ENCODE results near the gene MTHFSD. TPM values are rescaled to one million over a fixed set of nuclear protein-coding genes. Genes with fewer than 3 reads are reported as not detected.
"Not testable (repeated sequence)": the region's sequence is repeated elsewhere in the genome, so short reads cannot be mapped to it uniquely, and the experiment has no call there.

MTHFSD gene
- total RNA-seq, 2 donors from 2014 or later = 17.1 to 19.3 TPM

DNA sequence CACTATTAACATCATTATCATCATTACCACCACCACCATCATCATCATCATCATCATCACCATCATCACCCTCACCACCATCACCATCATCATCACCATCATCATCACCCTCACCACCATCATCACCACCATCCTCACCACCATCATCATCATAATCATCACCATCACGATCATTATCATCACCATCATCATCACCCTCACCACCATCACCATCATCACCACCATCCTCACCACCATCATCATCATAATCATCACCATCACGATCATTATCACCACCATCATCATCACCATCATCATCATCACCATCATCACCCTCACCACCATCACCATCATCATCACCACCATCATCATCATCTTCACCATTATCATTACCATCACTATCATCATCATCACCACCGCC, 32.9 kb upstream of the MTHFSD start:
- ATAC-seq (replicated peaks); H3K4me1 Mint-ChIP-seq; H3K36me3 Mint-ChIP-seq (ENCODE audit: low read depth); H3K9me3 Mint-ChIP-seq; H3K4me3 Mint-ChIP-seq; H3K27ac Mint-ChIP-seq: not testable (repeated sequence)
- peaks cover 23% of the 10 kb centered on the region for H3K27me3 Mint-ChIP-seq

DNA sequence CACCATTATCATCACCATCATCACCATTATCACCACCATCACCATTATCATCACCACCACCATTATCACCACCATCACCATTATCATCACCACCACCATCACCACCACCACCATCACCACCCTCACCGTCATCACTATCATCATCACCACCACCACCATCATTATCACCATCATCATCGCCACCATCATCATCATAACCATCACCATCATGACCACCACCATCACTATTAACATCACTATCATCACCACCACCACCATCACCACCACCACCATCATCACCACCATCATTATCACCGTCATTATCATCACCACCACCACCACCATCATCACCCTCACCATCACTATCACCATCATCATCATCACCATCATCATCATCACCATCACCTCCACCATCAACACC, 32.5 kb upstream of the MTHFSD start:
- no peak for ATAC-seq (replicated peaks)
- H3K4me3 Mint-ChIP-seq = no peak overlapping the region
- no peak overlapping the region for H3K27ac Mint-ChIP-seq
- H3K27me3 Mint-ChIP-seq = peaks cover 21% of the 10 kb centered on the region
- H3K4me1 Mint-ChIP-seq = no peaks in the 10 kb centered on the region
- H3K9me3 Mint-ChIP-seq = no peaks in the 10 kb centered on the region
- no peaks in the 10 kb centered on the region for H3K36me3 Mint-ChIP-seq (ENCODE audit: low read depth)

DNA sequence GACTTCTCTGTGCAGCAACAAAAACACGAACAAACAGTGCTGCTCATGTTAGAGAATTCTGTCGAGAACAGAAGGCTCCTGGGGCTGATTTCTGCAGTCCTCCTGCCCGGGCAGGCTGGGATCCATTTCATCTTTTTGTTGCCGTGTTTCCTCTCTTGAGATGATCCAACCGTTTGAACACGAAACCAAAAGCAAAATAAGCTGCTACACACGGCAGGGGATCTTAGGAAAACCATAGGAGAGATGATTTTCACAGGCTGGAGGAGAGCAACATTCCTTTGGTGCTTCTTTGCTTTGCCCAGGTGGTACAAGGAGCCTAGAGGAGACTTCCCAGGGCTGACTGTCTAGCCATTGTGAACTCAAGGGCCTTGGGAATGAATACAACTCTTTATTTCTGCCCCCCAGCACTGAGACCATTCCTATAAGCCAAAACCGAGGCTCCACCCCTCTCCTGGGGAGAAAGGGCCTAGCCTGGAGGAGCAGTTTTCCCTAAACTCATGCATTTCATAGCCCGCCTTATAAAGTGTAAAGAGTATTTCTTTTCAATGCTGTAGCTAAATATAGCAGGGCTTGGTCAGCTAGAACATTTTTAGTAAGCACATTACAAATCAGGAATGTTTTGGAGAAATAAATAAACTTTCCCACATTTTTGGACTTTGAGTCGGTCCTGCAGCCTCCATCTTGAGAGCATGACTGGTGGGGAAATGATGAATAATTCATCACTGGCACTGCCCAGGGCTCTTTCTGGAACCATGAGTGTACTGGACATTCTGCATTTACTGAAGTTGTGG, 31.0 kb upstream of the MTHFSD start:
- no peaks in the 10 kb centered on the region for H3K9me3 Mint-ChIP-seq
- H3K27ac Mint-ChIP-seq = no peak overlapping the region

DNA sequence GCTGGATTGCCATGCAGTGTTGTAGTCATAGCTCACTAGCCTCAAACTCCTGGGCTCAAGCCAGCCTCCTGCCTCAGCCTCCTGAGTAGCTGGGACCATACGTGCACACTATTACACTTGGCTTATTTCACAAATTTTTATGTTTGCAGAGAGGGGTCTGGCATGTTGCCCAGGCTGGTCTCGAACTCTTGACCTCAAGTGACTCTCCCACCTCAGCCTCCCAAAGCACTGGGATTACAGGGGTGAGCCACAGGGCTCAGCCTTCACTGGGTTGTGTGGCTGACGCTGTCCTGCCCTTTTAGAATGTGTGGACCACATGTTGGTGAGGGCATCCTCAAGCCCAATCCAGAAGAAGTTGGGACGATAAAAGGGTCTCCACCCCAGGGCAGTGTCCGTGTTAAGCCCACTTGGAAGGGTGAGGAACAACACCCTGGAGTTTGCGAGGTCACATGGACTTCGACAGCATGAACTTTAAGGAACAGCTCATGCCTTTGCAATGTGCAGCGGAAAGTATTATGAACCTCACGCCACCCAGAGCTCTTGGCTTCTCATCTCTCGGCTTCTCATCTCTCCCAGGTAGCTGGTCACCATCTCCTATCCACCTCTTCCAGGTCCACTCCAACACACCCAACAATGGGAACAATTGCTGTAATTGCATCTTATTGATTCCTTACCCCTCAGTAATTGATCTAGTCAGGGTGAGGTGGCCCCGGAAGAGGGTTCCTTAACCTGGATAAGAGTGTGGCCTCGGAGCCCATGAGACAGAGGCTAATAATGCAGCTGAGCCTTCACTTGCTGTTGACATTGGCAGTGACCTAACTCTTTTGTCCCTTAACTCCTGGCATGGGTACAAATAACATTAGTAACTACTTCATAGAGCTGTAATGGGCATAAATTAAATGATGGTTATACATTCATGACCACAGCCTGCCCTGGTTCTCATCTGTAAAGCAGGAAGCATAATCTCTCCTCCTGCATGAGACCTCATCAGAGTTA, 30.0 kb upstream of the MTHFSD start:
- no peak for ATAC-seq (replicated peaks)
- no peaks in the 10 kb centered on the region for H3K4me1 Mint-ChIP-seq
- no peak overlapping the region for H3K27ac Mint-ChIP-seq
- H3K36me3 Mint-ChIP-seq (ENCODE audit: low read depth) = no peaks in the 10 kb centered on the region
- H3K27me3 Mint-ChIP-seq = peaks cover 24% of the 10 kb centered on the region
- H3K4me3 Mint-ChIP-seq = no peak overlapping the region
- no peaks in the 10 kb centered on the region for H3K9me3 Mint-ChIP-seq

More for the DNA sequence above, 31.0 kb upstream of the MTHFSD start:
- H3K4me1 Mint-ChIP-seq = no peaks in the 10 kb centered on the region
- H3K27me3 Mint-ChIP-seq = peaks cover 21% of the 10 kb centered on the region
- no peaks in the 10 kb centered on the region for H3K36me3 Mint-ChIP-seq (ENCODE audit: low read depth)
- no peak overlapping the region for H3K4me3 Mint-ChIP-seq
- no peak for ATAC-seq (replicated peaks)

DNA sequence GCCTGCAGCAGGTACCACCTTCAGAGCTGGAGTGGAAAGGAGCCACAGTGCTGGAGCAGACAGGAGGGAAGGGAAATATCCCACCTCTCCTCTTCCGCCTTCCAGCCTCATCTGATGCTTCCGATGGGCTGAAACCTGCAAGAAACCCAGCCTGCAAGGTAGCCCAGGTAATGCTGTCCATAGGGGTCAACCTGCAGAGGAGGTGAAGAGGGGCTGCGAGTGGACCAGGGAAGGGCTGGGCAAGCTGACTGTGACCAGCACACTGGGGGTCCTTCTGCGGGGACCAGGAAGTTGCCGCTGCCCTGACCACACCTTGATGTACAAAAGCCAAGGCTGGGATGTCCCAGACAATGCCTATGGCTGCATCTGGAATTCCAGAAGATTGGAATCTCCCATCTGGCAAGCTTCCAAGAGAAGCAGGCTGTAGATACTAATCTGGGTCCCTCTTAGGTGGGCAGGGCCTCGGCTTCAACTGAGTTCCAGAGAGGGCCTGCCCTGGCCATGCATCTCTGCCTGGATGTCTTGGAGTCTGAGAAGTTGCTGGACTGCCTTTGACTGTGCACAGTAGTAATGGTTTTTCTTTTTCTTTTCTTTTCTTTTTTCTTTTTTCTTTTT, 29.1 kb upstream of the MTHFSD start:
- Mint-ChIP-seq H3K27ac (no peak overlapping the region), H3K4me3 (no peak overlapping the region), H3K9me3 (no peaks in the 10 kb centered on the region), H3K4me1 (no peaks in the 10 kb centered on the region), H3K27me3 (peaks cover 26% of the 10 kb centered on the region), H3K36me3 (ENCODE audit: low read depth) (no peaks in the 10 kb centered on the region)
- no peak for ATAC-seq (replicated peaks)

DNA sequence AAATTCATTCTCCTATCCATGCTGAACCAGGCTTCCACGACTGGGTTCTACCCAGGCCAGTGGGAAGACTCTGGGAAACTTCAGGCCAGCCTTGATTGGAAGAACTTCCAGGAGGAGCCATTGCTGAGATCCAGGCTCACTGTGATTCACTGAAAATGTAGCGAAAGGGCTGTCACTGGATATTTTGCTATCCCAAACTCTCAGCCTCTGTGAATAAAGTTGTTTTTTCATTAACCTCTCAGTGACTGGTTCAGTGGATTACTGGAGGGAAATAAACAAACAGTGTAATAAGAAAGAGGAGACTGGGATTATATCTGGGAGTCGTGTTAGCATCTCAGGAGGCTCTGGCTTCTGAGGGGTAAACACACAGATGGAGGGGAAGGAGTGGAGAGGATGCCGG, 26.4 kb upstream of the MTHFSD start:
- ATAC-seq (replicated peaks) = no peak
- Mint-ChIP-seq H3K9me3 (no peaks in the 10 kb centered on the region), H3K4me3 (no peak overlapping the region), H3K36me3 (ENCODE audit: low read depth) (no peaks in the 10 kb centered on the region), H3K27ac (no peak overlapping the region), H3K27me3 (peaks cover 38% of the 10 kb centered on the region), H3K4me1 (no peaks in the 10 kb centered on the region)

DNA sequence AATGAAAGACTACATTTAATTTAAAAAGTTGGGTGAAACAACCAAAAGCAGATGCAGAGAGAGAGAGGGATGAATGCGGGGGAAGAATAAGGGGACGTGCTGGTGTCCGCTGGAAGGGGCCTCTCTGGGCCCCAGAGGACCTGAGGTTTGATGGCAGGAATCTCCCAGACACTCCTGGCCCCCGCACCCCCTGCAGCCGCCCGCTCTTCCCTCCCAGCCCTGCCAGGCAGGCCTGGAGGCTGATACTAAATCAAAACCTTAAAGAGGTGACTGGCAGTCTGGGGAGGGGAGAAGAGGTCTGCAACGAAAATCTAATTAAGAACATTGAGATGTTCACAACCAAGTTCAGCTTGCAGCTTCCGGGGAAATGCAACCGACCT, 25.7 kb upstream of the MTHFSD start:
- Mint-ChIP-seq H3K36me3 (ENCODE audit: low read depth) (no peaks in the 10 kb centered on the region), H3K27ac (no peak overlapping the region), H3K27me3 (peaks cover 42% of the 10 kb centered on the region), H3K4me3 (no peak overlapping the region), H3K4me1 (no peaks in the 10 kb centered on the region), H3K9me3 (no peaks in the 10 kb centered on the region)
- ATAC-seq (replicated peaks) = no peak

DNA sequence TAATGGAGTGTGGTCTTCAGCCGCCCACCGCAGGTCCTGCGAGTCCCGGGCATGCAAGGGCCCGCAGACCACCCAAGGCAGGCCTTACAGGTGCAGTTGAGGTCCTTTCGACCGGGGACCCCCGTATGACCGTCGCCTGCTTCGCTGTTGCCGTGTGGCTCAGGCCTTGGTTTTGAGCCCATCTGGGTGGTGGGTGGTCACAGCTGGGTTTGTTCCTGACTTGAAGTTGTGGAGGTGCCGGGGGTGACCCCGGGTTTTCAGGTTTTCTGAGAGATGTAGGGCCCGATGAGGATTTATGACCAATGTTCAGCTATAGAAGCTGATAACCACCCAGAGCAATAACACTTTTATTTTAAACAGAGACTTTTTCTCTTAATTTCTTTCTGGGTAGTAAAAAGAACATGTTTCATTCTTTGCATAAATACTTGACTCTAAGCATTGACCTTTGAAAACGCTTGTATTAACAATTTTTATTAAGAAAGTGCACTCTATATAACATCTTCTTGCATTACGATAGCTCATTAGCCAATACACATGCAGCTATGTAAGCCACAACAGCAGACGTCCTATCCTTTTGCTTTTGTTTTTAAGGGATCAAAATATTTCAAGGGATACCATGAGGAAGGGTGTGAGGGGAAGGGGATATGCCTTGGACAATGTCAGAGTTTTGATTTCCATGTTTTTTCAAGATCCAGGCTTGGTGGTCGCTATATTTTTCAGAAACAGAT, 25.2 kb upstream of the MTHFSD start:
- ATAC-seq (replicated peaks) = no peak
- no peak overlapping the region for H3K4me3 Mint-ChIP-seq
- no peak overlapping the region for H3K27ac Mint-ChIP-seq
- peaks cover 43% of the 10 kb centered on the region for H3K27me3 Mint-ChIP-seq
- H3K36me3 Mint-ChIP-seq (ENCODE audit: low read depth) = no peaks in the 10 kb centered on the region
- no peaks in the 10 kb centered on the region for H3K4me1 Mint-ChIP-seq
- H3K9me3 Mint-ChIP-seq = no peaks in the 10 kb centered on the region

DNA sequence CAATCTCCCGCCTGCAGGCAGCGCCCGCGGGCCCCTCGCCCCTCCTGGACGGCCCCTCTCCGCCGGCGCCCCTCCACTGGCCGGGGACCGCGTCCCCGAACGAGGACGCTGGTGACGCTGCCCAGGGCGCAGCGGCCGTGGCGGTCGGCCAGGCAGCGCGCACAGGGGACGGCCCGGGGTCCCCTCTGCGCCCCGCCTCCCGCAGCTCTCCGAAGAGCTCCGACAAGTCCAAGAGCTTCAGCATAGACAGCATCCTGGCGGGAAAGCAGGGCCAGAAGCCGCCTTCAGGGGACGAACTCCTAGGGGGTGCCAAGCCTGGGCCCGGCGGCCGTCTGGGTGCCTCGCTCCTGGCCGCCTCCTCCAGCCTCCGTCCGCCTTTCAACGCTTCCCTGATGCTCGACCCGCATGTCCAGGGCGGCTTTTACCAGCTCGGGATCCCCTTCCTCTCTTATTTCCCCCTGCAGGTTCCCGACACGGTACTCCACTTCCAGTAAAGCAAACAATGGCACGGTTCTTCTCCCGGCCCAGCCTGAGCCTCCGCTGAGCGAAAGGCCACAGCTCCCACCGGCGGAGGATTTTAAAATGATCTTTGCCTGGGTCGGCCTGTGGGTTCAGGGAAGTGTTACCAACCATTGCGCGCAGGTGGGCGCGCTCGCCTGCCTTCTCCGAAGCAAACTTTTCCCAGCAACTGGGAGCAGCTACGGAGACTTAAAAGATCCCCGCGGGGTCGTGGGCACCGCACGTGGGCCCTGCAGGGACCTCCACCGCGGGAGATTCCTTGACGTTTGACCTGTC, 24.4 kb upstream of the MTHFSD start:
- no peak overlapping the region for H3K4me3 Mint-ChIP-seq
- no peak for ATAC-seq (replicated peaks)
- no peaks in the 10 kb centered on the region for H3K4me1 Mint-ChIP-seq
- peaks cover 48% of the 10 kb centered on the region for H3K27me3 Mint-ChIP-seq
- no peak overlapping the region for H3K27ac Mint-ChIP-seq
- H3K36me3 Mint-ChIP-seq (ENCODE audit: low read depth) = no peaks in the 10 kb centered on the region
- no peaks in the 10 kb centered on the region for H3K9me3 Mint-ChIP-seq

DNA sequence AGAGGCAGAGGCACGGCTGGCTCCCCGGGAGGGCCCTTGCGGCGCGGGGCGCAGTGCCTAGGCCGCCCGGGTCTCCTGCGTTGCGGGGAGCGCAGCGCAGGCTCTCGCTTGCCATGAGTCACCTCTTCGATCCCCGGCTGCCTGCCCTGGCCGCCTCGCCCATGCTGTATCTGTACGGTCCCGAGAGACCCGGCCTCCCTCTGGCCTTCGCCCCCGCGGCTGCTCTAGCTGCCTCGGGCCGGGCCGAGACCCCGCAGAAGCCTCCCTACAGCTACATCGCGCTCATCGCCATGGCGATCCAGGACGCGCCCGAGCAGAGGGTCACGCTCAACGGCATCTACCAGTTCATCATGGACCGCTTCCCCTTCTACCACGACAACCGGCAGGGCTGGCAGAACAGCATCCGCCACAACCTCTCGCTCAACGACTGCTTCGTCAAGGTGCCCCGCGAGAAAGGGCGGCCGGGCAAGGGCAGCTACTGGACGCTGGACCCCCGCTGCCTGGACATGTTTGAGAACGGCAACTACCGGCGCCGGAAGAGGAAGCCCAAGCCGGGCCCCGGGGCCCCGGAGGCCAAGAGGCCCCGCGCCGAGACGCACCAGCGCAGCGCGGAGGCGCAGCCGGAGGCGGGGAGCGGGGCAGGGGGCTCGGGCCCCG, 23.7 kb upstream of the MTHFSD start:
- H3K36me3 Mint-ChIP-seq (ENCODE audit: low read depth) = no peaks in the 10 kb centered on the region
- no peaks in the 10 kb centered on the region for H3K9me3 Mint-ChIP-seq
- no peaks in the 10 kb centered on the region for H3K4me1 Mint-ChIP-seq
- peaks cover 53% of the 10 kb centered on the region for H3K27me3 Mint-ChIP-seq
- no peak overlapping the region for H3K4me3 Mint-ChIP-seq
- no peak overlapping the region for H3K27ac Mint-ChIP-seq
- no peak for ATAC-seq (replicated peaks)

DNA sequence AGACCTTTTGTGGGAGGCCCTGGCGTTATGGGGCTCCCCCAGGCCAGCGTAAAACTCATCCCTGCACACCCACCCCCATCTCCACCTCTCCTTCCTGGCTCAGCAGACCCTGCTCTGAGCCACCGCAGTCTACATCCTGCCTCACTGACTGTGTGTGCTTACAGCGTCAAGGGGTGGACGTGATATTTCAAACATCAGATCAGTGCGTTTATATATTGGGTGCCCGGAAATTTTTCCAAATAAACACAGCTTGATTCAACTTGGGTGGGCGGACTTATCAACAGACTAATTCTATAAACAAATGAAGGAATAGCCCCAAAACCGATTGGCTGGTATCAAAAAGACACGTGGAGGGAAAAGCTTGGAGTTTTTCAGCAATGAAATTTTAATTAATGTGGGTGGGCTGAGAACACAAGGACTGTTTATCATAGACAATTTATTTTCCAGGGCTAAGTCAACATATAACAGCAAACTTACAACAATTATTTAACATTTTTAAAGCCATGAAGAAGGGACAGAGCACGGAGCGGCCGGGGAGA, 23.1 kb upstream of the MTHFSD start, which contains the start of gene FOXL1:
Gene FOXL1, plus strand, starts transcription at position 489 of the 539 bp plus-strand sequence. CDS start 175 bp downstream, outside the sequence.
- H3K27ac Mint-ChIP-seq = no peak within 1 kb of the TSS
- H3K27me3 Mint-ChIP-seq = peaks cover 53% of the 10 kb centered on the region
- no peaks in the 10 kb centered on the region for H3K4me1 Mint-ChIP-seq
- H3K9me3 Mint-ChIP-seq = no peaks in the 10 kb centered on the region
- H3K36me3 Mint-ChIP-seq (ENCODE audit: low read depth) = no peaks in the 10 kb centered on the region
- ATAC-seq (replicated peaks) = no peak
- no peak within 1 kb of the TSS for H3K4me3 Mint-ChIP-seq

DNA sequence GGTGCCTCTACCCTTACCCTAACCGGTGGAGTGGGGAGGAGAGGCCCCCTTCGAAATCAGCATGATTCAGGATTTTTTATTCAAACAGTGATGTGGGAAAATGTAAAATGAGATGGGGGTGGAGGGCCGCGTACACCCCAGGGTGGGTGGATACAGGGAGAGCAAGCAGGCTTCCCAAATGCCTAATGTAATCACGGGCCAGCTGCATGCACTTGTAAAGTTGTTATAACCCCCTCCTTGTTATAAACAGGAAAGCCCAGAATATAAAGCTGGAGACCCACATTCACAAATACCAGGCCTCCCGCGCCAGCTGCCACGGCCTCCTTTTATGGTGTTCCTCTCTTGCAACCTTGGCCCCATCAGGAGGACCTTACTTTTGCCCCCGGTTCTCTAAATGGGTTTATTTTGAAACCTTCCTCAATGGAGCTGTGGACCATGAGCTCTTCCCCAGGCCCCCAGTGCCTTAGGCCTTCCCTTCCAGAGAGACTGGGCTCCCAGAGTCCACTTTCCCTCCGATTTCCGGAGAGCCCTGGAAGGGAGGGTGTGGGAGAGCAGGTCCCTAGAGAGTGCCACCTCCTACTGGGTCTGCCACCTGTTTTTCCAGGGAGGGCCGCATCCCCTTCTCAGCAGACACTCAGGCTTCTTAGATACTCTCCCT, 22.4 kb upstream of the MTHFSD start:
- H3K4me3 Mint-ChIP-seq = peak overlapping the region; percentile 9
- H3K4me1 Mint-ChIP-seq = no peaks in the 10 kb centered on the region
- H3K27me3 Mint-ChIP-seq = peaks cover 54% of the 10 kb centered on the region
- H3K36me3 Mint-ChIP-seq (ENCODE audit: low read depth) = no peaks in the 10 kb centered on the region
- no peaks in the 10 kb centered on the region for H3K9me3 Mint-ChIP-seq
- ATAC-seq (replicated peaks) = no peak
- H3K27ac Mint-ChIP-seq = no peak overlapping the region
